KG1 (cell line): ENCODE measurements around the gene FURIN.
"Not testable (repeated sequence)": the region's sequence is repeated elsewhere in the genome, so short reads cannot be mapped to it uniquely, and the experiment has no call there.

ENCODE experiments used
- DNase-seq: peaks from one replicate; lab custom pipeline; 2025; lab: John Stamatoyannopoulos, UW

Gene FURIN

DNA sequence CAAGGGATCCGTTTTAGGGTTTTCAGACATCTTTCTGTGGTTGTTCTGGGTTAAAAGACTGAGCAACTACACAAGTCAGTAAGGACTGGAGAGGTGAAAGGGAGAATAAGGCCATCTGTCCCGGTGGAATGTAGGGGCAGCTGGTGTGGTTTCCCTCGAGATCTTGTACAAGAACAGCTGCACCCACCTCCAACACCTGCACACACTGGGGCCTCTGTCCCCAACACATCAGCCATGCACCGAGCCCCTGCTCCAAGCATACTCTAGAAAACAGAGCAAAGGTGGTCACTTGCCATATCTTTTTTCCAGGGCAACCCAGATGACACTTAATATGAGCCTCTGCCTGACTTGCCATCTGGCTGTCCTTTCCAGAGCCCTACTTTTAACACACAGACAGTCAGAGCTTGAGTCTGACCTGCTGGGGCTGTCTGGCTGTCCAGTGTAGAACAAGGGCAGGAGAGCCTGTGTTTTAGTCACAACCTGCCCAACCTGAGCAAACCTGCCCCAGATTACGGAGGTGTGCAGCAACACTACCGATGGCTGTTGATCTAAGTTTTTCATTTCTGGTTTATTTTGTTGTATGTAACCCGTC, 46.9 kb downstream of the FURIN start:
- no peak for DNase-seq

DNA sequence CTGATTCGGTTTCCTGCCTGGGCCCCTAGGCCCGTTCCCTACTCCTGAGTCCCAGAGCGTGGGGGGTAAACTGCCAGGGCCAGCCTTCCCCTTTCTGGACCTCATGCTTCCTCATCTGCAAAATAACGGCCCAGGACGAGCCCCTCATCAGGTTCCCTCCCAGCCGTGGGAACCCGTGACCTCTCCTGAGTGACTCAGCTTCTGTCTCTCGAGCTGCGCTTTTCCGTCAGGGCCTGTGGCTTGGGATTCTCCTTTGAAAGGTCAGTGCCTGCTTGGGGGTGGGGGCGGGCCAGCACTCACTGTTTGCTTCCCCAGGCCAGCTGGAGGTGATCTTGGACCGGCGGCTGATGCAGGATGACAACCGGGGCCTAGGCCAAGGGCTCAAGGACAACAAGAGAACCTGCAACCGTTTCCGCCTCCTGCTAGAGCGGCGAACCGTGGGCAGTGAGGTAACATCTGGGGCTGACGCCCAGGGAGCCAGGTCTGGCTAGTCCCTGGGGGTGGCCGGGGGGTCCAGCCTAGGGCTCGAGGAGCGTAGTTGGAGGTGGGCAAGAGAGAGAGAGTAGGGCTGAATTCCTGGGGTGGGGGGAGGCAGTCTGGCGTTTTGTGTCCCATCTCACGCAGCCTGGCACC, 47.5 kb downstream of the FURIN start:
- DNase-seq: no peak

DNA sequence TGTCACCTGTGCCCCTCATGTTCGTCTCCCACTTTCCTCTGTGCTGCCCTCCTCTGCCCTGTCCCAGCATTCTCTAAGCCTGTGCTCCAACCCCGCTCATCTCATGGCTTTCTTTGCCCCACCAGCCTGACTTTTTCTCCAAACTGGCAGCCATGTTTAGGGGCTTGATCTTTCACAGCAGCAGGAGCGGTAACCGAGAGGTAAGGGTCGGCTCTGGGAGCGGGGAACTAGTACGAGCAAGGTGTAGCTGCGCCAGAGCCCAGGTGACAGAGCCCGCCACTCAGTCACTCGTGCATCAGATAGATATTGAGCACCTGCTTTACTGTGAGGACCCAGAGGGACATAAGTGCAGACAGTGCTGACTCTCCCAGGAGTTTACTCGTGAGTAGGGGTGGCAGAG, 48.1 kb downstream of the FURIN start:
- DNase-seq: no peak

DNA sequence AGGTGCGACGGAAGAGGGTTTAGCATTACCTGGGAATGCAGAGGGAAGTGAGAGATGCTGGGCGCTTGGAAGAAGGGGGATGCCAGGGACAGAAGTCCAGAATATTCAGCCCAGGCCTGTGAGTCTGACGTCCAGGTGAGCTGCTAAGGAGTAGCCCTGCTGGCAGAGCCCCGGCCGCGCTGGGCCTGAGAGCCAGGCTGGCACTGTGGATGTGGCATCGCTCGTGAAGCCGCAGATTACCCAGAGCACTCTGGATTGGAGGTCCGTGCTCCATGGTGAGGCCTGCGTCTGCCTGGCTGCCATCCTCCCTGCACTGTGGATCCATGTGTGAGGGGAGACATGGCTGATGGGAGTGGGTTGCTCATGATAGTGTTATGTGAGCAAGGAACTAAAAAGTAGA, 49.2 kb downstream of the FURIN start:
- DNase-seq: no peak

DNA sequence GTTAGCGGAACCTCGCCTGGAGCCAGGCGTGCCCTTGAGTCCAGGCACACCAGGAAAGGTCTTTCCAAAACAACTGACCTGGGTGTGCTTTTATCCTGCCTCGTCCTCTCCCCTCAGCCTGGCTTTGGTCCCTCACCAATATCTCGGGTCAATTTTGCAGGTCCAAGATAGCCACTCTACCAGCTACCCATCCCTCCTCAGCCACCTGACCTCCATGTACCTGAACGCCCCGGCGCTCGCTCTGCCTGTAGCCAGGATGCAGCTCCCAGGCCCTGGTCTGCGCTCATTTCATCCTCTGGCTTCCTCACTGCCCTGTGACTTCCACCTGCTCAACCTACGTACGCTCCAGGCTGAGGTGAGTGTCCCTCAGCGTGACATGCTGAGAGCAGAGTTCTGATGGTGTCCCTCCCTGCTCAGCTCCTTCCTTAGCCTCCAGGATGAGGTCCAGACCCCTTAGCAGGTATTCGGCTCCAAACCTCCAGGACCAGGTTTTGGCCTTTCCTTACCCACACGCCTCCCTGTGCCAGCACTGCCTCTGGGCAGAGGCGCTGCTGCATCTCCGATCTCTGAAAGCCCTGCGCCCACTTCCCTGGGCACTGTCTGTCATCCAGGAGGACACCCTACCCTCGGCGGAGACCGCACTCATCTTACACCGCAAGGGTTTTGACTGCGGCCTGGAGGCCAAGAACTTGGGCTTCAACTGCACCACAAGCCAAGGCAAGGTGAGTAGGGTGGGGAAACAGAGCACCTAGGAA, 49.8 kb downstream of the FURIN start:
- no peak for DNase-seq

DNA sequence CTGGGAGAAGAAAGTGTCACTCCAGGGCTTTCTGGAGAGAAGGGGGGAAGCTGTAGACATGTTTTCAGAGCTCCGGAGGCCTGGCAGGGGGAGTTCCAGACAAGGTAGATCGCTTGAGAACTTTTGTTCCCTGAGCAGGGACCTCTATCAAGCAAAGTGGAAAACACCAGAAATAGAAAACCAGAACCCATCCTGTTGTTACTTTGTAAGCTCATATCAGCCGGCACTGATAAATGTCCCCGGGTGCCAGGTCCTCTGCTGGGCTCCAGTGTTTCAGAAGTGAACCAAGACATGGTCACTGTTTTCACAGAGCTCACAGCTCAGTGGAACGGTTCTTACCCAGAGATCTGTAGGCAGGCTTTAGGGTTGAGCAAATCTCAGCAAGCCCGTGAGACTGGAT, 50.4 kb downstream of the FURIN start:
- no peak for DNase-seq

DNA sequence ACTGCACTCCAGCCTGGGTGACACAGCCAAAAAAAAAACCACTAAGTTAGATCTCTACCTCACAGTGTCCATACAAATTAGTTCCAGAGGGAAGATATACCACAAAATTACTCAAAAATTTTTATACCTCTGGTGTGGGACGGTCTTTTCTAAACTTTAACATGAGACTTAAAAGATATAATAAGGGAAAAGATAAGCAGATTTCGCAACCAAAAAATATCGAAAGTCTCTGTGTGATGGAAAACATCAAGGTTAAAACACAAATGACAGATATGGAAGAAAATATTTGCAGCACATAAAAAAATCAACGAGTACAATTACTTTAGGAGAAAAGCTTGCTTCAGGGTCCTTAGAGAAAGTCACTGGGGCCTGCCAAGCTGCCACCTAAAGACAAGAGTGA, 53.5 kb downstream of the FURIN start:
- DNase-seq: no peak

DNA sequence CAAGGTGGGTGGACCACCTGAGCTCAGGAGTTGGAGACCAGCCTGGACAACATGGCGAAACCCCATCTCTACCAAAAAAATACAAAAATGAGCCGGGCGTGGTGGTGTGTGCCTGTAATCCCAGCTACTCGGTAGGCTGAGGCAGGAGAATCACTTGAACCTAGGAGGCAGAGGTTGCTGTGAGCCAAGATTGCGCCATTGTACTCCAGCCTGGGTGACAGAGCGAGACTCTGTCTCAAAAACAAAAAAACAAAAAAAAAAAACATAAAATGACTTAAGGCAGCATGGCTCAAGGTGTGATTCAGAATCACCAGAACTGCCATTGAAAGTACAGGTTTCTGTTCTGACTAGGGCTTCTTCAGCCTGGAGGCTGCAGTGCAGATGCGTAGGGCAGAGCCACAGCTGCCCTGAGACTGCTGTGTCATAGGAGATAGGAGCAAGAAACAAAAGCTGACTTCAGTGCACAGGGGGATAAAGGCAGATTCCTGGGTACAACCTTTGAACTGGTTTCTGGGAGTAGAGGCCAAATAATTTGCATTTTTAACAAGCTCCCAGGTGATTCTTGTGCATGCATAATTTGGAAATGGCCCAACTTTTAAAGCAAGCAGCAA, 54.4 kb downstream of the FURIN start:
- not testable (repeated sequence) for DNase-seq

DNA sequence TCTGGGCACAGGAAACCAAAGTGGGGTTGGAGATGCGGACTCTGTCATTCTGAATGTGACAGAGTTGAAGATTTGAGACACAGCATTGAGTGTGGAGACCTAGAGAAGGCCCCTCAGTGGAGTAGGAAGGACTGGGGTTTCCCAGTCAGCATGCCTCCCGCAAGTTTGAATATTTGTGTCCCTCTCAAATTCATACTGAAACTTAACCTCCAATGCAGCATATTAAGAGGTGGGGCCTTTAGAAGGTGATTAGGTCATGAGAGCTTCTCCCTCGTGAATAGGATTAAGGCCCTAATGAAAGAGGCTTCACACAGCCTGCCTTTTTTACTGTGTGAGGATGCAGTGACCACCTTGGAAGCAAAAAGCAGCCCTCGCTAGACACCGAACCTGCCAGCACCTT, 56.0 kb downstream of the FURIN start:
- no peak for DNase-seq

DNA sequence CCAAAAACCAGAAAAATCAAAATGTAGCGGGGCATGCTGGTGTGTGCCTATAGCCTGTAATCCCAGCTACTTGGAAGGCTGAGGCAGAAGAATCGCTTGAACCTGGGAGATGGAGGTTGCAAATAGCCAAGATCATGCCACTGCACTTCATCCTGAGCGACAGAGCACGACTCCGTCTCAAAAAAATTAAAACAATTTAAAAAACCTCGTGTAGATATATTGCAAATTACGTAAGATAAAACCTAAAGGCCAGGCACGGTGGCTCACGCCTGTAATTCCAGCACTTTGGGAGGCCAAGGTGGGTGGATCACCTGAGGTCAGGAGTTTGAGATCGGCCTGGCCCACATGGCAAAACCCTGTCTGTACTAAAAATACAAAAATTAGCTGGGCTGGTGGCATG, 58.4 kb downstream of the FURIN start:
- DNase-seq: not testable (repeated sequence)

DNA sequence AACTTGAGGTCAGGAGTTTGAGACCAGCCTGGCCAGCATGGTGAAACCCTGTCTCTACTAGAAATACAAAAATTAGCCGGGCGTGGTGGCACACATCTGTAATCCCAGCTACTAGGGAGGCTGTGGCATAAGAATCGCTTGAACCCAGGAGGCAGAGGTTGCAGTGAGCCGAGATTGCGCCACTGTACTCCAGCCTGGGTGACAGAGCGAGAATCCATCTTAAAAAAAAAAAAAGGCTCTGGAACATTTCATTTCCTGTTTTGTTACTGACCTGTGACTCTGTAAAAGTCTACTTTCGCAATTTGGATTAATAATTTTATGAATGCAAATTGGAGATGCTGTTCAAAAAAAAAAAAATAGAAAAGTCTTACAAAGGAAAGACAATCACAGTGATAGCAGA, 59.7 kb downstream of the FURIN start:
- not testable (repeated sequence) for DNase-seq

DNA sequence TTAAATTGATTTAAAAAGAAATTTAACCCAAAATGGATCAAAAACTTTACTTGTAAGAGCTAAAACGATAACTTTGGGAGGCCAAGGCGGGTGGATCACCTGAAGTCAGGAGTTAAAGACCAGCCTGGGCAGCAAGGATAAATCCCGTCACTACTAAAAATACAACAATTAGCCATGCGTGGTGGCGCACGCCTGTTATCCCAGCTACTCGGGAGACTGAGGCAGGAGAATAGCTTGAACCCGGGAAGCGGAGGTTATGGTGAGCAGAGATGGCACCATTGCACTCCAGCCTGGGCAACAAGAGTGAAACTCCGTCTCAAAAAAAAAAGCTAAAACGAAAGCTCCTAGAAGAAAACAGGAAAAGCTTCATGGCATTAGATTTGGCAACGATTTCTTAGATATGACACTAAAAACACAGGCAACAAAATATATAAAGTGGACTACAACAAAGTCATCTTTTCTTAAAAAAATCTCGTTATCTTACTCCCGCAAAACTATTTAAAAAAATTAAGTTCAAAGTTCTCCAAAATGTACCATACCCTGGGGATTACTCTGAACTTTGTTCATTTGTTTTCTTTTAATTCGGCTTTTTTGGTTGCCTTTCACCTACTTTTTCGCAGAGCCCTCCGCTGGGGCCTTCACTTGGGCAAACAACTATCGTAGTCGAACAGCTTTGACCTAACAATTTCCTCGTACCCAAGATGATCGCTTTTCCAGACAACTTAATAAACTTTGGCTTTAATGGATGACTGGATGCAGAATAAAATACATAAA, 61.0 kb downstream of the FURIN start:
- DNase-seq: no peak

DNA sequence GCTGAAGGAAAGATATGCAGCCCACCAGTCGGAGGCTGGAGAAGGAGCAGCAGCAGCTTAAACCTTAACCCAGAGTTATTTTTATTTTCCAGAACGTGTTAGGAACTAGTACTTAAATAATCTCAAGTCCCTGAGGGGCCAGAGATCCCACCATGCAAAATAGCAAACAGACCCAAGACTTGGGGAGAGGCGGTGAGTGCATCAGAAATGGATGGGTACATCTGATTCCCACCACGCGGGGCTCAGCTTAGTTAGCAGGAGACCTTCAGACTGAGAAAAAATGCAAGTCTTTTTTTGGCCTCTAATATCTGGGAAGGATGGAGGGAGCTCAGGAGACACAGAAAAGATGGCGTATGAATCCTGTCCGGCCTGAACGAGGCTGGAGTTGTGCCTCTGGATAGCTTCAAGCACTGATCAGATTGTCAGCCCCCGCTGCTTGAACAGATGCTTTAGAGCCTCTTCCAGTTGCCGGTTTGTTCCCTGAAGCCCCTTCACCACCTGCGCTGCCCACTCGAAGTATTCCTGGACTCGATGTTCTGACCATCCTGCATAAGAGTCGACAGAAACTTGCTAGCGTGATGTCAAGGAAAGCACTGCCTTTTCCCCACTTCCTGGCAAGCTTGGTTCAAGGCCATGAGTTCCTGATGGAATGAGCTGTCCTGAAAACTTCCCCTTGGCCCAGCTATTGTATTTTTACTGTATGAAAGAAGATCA, 62.6 kb downstream of the FURIN start:
- no peak for DNase-seq

DNA sequence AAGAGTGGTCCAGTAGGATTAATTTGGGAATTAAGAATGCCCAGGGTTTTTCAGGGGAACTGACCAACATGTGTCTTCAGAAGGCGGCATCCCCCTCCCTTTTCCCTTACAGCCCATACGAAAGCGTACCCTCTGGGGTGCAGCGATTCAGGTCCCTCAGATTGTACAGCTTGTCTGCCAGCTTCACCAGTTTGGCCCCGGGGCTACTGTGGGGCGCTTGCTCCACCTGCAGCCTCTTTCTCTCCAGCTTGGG, 63.1 kb downstream of the FURIN start:
- DNase-seq: no peak

DNA sequence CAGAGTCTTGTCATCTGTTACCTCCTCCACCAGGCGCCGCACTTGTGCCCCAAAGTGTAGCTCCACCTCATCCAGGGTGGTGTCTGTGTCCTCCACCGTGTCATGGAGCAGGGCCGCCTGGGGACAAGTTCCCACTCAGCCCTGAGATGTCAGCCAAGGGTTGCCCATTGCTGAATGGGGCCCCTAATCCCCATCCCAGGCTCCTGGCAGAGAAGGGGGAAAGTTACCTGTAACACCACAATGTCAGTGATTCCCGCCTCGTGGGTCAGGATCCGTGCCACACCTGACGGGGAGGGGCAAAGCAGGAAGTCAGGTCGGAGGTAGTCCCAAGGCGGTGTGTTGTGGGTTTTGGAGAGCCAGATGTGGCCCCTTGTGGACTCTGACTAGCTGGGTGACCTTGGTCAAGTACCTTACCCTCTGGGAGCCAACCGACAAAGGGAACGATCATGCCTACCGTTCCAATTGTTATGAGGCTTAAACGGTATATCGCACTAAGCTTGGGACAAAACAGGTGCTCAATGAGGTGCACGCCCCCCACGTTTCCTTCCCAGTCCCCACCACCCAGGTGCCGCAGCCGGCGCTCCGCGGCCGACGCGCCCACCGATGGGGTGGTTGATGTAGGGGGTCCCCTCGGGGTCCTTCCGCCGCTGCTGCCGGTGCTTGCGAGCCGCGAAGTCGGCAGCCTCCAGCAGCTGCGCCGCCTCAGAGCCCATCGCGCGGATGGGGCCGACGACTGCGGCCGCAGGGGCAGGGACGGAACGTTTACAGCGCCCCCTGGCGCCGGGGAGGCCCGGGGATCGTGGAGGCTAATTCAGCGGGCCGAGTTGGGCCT, 63.7 kb downstream of the FURIN start, which contains the start of gene HDDC3:
HDDC3 (minus strand) TSS at position 722 of the 832 bp plus-strand sequence; CDS start at position 713, 9 bp downstream.
- peak; percentile 87 for DNase-seq

DNA sequence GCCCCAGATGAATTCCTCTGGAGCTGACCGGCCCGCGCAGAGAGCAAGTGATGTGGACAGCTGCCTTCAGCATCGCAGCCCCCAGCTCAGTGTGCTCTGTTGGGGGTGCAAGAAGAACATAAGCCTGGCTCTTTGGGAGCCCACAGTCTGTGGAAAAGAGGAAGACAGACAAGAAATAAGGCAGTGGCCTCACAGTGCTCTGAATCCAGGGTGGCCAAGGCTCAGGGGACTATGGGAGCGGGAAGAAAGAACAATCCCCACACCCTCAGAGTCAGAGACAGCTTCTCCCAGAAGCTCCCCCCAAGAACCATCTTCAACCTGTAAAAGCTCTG, 64.2 kb downstream of the FURIN start:
- no peak for DNase-seq
